HCT116 (cell line): ENCODE results near the gene FRMPD4.

Experiments used
- CEBPB ChIP-seq: IDR thresholded peaks from 2 replicates; pipeline ENCODE4 v1.6.1; 2012; ENCODE audit warnings: low read depth
- CTCF ChIP-seq, 3 experiments: fragments of 200-600 bp in 1 of 3; sonication (generic) in 1 of 3; IDR thresholded peaks in 2 of 3; conservative IDR thresholded peaks in 1 of 3; 2 replicates each; pipeline ENCODE4 v1.5.1; 2012 to 2017; ENCODE audit warnings: low read depth in 2 of 3, low read length in 2 of 3, antibody characterized with exemption in 1 of 3, borderline replicate concordance in 1 of 3, control low read depth in 1 of 3, mild to moderate bottlenecking in 1 of 3, mixed read lengths in 1 of 3, mixed run types in 1 of 3, moderate library complexity in 1 of 3; ENCODE audit not compliant: insufficient read depth in 1 of 3
- EZH2 ChIP-seq: fragments of 200-600 bp; sonication (generic); IDR thresholded peaks from 2 replicates; pipeline ENCODE4 v1.6.1; 2017; ENCODE audit warnings: antibody characterized with exemption, mixed run types
- EZH2phosphoT487 ChIP-seq: fragments of 200-600 bp; IDR thresholded peaks from 2 replicates; pipeline ENCODE4 v1.6.1; 2018; ENCODE audit warnings: antibody characterized with exemption, borderline replicate concordance
- JUND ChIP-seq: IDR thresholded peaks from 2 replicates; pipeline ENCODE4 v1.6.1; 2012
- MAX ChIP-seq: IDR thresholded peaks from 2 replicates; pipeline ENCODE4 v1.6.1; 2012
- POLR2A ChIP-seq: IDR thresholded peaks from 2 replicates; pipeline ENCODE4 v1.7.0; 2011; ENCODE audit warnings: borderline replicate concordance; ENCODE audit not compliant: insufficient read depth, insufficient read length; ENCODE audit errors: extremely low read depth
- POLR2AphosphoS5 ChIP-seq: IDR thresholded peaks from 2 replicates; pipeline ENCODE4 v1.6.1; 2011; ENCODE audit warnings: mild to moderate bottlenecking, low read depth, low read length, moderate library complexity
- RAD21 ChIP-seq: IDR thresholded peaks from 2 replicates; pipeline ENCODE4 v1.6.1; 2012; ENCODE audit warnings: low read depth, mild to moderate bottlenecking
- REST ChIP-seq: IDR thresholded peaks from 2 replicates; pipeline ENCODE4 v1.6.1; 2012; ENCODE audit warnings: low read depth
- SIN3A ChIP-seq: IDR thresholded peaks from 2 replicates; pipeline ENCODE4 v1.6.1; 2012; ENCODE audit warnings: low read depth
- SRF ChIP-seq: IDR thresholded peaks from 2 replicates; pipeline ENCODE4 v1.6.1; 2012; ENCODE audit warnings: low read depth
- TCF7L2 ChIP-seq: IDR thresholded peaks from 2 replicates; pipeline ENCODE4 v1.7.0; 2011; ENCODE audit warnings: borderline replicate concordance, inconsistent platforms; ENCODE audit not compliant: insufficient read depth, insufficient read length; ENCODE audit errors: extremely low read depth
- YY1 ChIP-seq: IDR thresholded peaks from 2 replicates; pipeline ENCODE4 v1.6.1; 2011; ENCODE audit warnings: low read length, low read depth, moderate library complexity, mild to moderate bottlenecking; ENCODE audit not compliant: insufficient replicate concordance; ENCODE audit errors: extremely low read depth

- TF ChIP-seq JUND (no peak), EZH2phosphoT487 (no peak), POLR2A (no peak), YY1 (no peak), REST (no peak), CTCF (IDR thresholded peaks at IDR 0.05 in 2 of 3, conservative IDR thresholded peaks at IDR 0.05 in 1 of 3; ENCODE audit: borderline replicate concordance in 1 of 3, insufficient read depth in 1 of 3, low read depth in 2 of 3, low read length in 2 of 3) (no peak), EZH2 (no peak), MAX (no peak), TCF7L2 (no peak), RAD21 (no peak), SIN3A (no peak), POLR2AphosphoS5 (no peak), CEBPB (no peak), SRF (no peak)
Measured at GRCh38 chrX:12141511-12141910, 3.2 kb downstream of the FRMPD4 start.
